ENCODE data around the gene BANF1.

BANF1 gene

GRCh38 chr11:66014804-66015453 lies 12.6 kb downstream of the BANF1 start:
- H3K27me3 ChIP-seq (ENCODE audit: insufficient read depth, low read depth, severe bottlenecking), result no peaks in the 10 kb centered on the region
- H3K27ac ChIP-seq, result no peak overlapping the region
- H3K4me3 ChIP-seq (ENCODE audit: low read depth, low read length), result no peak overlapping the region
- H3K9me3 ChIP-seq (ENCODE audit: severe bottlenecking), result no peaks in the 10 kb centered on the region
- TF ChIP-seq CTCF (IDR thresholded peaks at IDR 0.05; ENCODE audit: low read depth, low read length), result no peak
- no peak for DNase-seq
- no peaks in the 10 kb centered on the region for H3K36me3 ChIP-seq

- H3K9me3 ChIP-seq (ENCODE audit: severe bottlenecking), result no peaks in the 10 kb centered on the region
- no peak for TF ChIP-seq CTCF (IDR thresholded peaks at IDR 0.05; ENCODE audit: low read depth, low read length)
- no peak overlapping the region for H3K4me3 ChIP-seq (ENCODE audit: low read depth, low read length)
- no peaks in the 10 kb centered on the region for H3K27me3 ChIP-seq (ENCODE audit: insufficient read depth, low read depth, severe bottlenecking)
- no peak overlapping the region for H3K27ac ChIP-seq
- H3K36me3 ChIP-seq, result no peaks in the 10 kb centered on the region
- DNase-seq, result no peak
These were observed 13.2 kb downstream of the BANF1 start for GRCh38 chr11:66015454-66015881.

GRCh38 chr11:66015936-66016792 lies 13.9 kb downstream of the BANF1 start:
- Histone ChIP-seq H3K9me3 (ENCODE audit: severe bottlenecking) (no peaks in the 10 kb centered on the region), H3K36me3 (no peaks in the 10 kb centered on the region), H3K27ac (no peak overlapping the region), H3K27me3 (ENCODE audit: insufficient read depth, low read depth, severe bottlenecking) (no peaks in the 10 kb centered on the region), H3K4me3 (ENCODE audit: low read depth, low read length) (no peak overlapping the region)
- TF ChIP-seq CTCF (IDR thresholded peaks at IDR 0.05; ENCODE audit: low read depth, low read length), result no peak
- DNase-seq, result no peak

GRCh38 chr11:66016793-66017177 lies 14.5 kb downstream of the BANF1 start:
- TF ChIP-seq CTCF (IDR thresholded peaks at IDR 0.05; ENCODE audit: low read depth, low read length), result no peak
- Histone ChIP-seq H3K36me3 (no peaks in the 10 kb centered on the region), H3K9me3 (ENCODE audit: severe bottlenecking) (no peaks in the 10 kb centered on the region), H3K4me3 (ENCODE audit: low read depth, low read length) (no peak overlapping the region), H3K27me3 (ENCODE audit: insufficient read depth, low read depth, severe bottlenecking) (no peaks in the 10 kb centered on the region), H3K27ac (no peak overlapping the region)
- DNase-seq, result no peak

- Histone ChIP-seq H3K9me3 (ENCODE audit: severe bottlenecking) (no peaks in the 10 kb centered on the region), H3K36me3 (no peaks in the 10 kb centered on the region), H3K27me3 (ENCODE audit: insufficient read depth, low read depth, severe bottlenecking) (no peaks in the 10 kb centered on the region), H3K27ac (no peak overlapping the region), H3K4me3 (ENCODE audit: low read depth, low read length) (no peak overlapping the region)
- TF ChIP-seq CTCF (IDR thresholded peaks at IDR 0.05; ENCODE audit: low read depth, low read length), result no peak
- no peak for DNase-seq
These were observed 15.0 kb downstream of the BANF1 start for GRCh38 chr11:66017321-66017720.

Measured in WERI-Rb-1 (cell line).